DOHH2 (cell line): Measurements from ENCODE around the gene TEAD4.

Experiments used
- H3F3A ChIP-seq: fragments of 200-600 bp; sonication (generic), shearing (Covaris generic); 2 replicates; pipeline ENCODE4 v1.6.0; 2016; ENCODE audit warnings: antibody characterized with exemption, mild to moderate bottlenecking; ENCODE audit not compliant: control insufficient read depth, insufficient read depth
- H3K27ac ChIP-seq: fragments of 200-600 bp; sonication (generic); 2 replicates; pipeline ENCODE4 v1.5.1; 2014; ENCODE audit warnings: low read depth, mild to moderate bottlenecking, low read length, moderate library complexity
- H3K27me3 ChIP-seq: fragments of 200-600 bp; sonication (generic); 2 replicates; pipeline ENCODE4 v1.6.1; 2014; ENCODE audit warnings: mild to moderate bottlenecking, low read length, mixed read lengths; ENCODE audit not compliant: control insufficient read depth
- H3K36me3 ChIP-seq: fragments of 200-600 bp; sonication (generic); 2 replicates; pipeline ENCODE4 v1.6.1; 2014; ENCODE audit warnings: mild to moderate bottlenecking, low read length, moderate library complexity, mixed read lengths; ENCODE audit not compliant: control insufficient read depth
- H3K4me1 ChIP-seq: fragments of 200-600 bp; sonication (generic); 2 replicates; pipeline ENCODE4 v1.6.1; 2014; ENCODE audit warnings: mild to moderate bottlenecking, low read length, mixed read lengths; ENCODE audit not compliant: control insufficient read depth
- H3K4me2 ChIP-seq: fragments of 200-600 bp; sonication (generic); 2 replicates; pipeline ENCODE4 v1.6.0; 2014; ENCODE audit warnings: mild to moderate bottlenecking, low read length, moderate library complexity
- H3K4me3 ChIP-seq: fragments of 200-600 bp; sonication (generic); 2 replicates; pipeline ENCODE4 v1.5.1; 2014; ENCODE audit warnings: mild to moderate bottlenecking, low read length, mixed read lengths
- H3K79me2 ChIP-seq: fragments of 200-600 bp; sonication (generic); 2 replicates; pipeline ENCODE4 v1.6.1; 2014; ENCODE audit warnings: mild to moderate bottlenecking, low read length, mixed read lengths; ENCODE audit not compliant: control insufficient read depth
- H3K9me2 ChIP-seq: fragments of 200-600 bp; sonication (generic); replicated peaks from 2 replicates; pipeline ENCODE4 v1.6.1; 2014; ENCODE audit warnings: mild to moderate bottlenecking, low read length, mixed read lengths; ENCODE audit not compliant: control insufficient read depth
- H3K9me3 ChIP-seq: fragments of 200-600 bp; sonication (generic); 2 replicates; pipeline ENCODE4 v1.6.1; 2014; ENCODE audit warnings: antibody characterized with exemption, low read length, mixed read lengths; ENCODE audit not compliant: control insufficient read depth, insufficient read depth
- H4K20me1 ChIP-seq: fragments of 200-600 bp; sonication (generic); 2 replicates; pipeline ENCODE4 v1.6.0; 2014; ENCODE audit warnings: low read depth, mild to moderate bottlenecking, antibody characterized with exemption, low read length, moderate library complexity; ENCODE audit not compliant: control insufficient read depth, insufficient read depth
- CTCF ChIP-seq: fragments of 200-600 bp; sonication (generic); IDR thresholded peaks from one replicate; pipeline ENCODE4 v1.5.1; 2014; ENCODE audit warnings: antibody characterized with exemption, mild to moderate bottlenecking, low read depth, low read length; ENCODE audit not compliant: poor library complexity, severe bottlenecking
- EZH2phosphoT487 ChIP-seq: fragments of 200-600 bp; sonication (generic); IDR thresholded peaks from 2 replicates; pipeline ENCODE4 v1.6.1; 2017; ENCODE audit warnings: borderline replicate concordance, mild to moderate bottlenecking, antibody characterized with exemption, low read length, moderate library complexity, mixed read lengths

Gene TEAD4

GRCh38 chr12:2986876-2987275 lies 27.7 kb downstream of the TEAD4 start:
- Histone ChIP-seq H3K9me2 (no peaks in the 10 kb centered on the region), H3K4me3 (no peak overlapping the region), H3K4me2 (no peak overlapping the region), H3K9me3 (no peaks in the 10 kb centered on the region), H3K27me3 (no peaks in the 10 kb centered on the region), H3K4me1 (no peaks in the 10 kb centered on the region), H3F3A (no peaks in the 10 kb centered on the region), H3K79me2 (no peaks in the 10 kb centered on the region), H3K27ac (no peak overlapping the region), H4K20me1 (no peaks in the 10 kb centered on the region), H3K36me3 (peaks cover 3% of the 10 kb centered on the region; the same call in 1 of the 2 replicates)
- no peak for TF ChIP-seq EZH2phosphoT487
- no peak for TF ChIP-seq CTCF

GRCh38 chr12:2988494-2988893 lies 29.3 kb downstream of the TEAD4 start:
- no peaks in the 10 kb centered on the region for H4K20me1 ChIP-seq
- no peaks in the 10 kb centered on the region for H3K9me3 ChIP-seq
- H3K27ac ChIP-seq = no peak overlapping the region
- no peaks in the 10 kb centered on the region for H3K4me1 ChIP-seq
- no peaks in the 10 kb centered on the region for H3F3A ChIP-seq
- H3K4me3 ChIP-seq = no peak overlapping the region
- no peak for TF ChIP-seq CTCF
- peaks cover 3% of the 10 kb centered on the region; the same call in 1 of the 2 replicates for H3K36me3 ChIP-seq
- H3K27me3 ChIP-seq = no peaks in the 10 kb centered on the region
- H3K79me2 ChIP-seq = no peaks in the 10 kb centered on the region
- H3K4me2 ChIP-seq = no peak overlapping the region
- H3K9me2 ChIP-seq = no peaks in the 10 kb centered on the region

DNA sequence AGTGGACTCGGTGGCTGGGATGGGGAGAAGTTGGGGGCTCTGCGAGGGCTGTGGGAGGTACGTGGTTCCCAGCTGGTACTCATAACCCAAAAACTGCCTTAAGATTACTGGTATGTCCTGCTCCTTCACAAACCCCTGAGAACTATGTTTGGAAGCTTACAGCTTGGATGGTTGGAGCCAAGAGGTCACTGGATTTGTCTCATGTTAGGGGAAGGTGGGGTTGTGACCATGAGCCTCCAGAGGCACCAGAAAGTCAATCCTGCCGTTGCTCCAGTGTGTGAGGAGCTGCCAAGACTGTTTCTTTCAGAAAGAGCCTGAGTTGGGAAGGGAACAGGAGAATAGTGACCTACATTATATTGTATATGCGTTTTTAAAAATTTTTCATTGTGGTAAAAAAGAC lies 33.5 kb downstream of the TEAD4 start:
- no peaks in the 10 kb centered on the region for H4K20me1 ChIP-seq
- no peak overlapping the region for H3K27ac ChIP-seq
- H3K36me3 ChIP-seq = peaks cover 3% of the 10 kb centered on the region; the same call in 1 of the 2 replicates
- H3F3A ChIP-seq = no peaks in the 10 kb centered on the region
- H3K9me2 ChIP-seq = no peaks in the 10 kb centered on the region
- no peaks in the 10 kb centered on the region for H3K27me3 ChIP-seq
- H3K4me1 ChIP-seq = no peaks in the 10 kb centered on the region
- TF ChIP-seq CTCF (no peak), EZH2phosphoT487 (no peak)
- no peak overlapping the region for H3K4me3 ChIP-seq
- H3K4me2 ChIP-seq = no peak overlapping the region
- no peaks in the 10 kb centered on the region for H3K79me2 ChIP-seq
- H3K9me3 ChIP-seq = no peaks in the 10 kb centered on the region
